Left lung (tissue), 10 donors: ENCODE measurements around the gene SMARCAL1. TPM values are rescaled to one million over a fixed set of nuclear protein-coding genes. Genes with fewer than 3 reads are reported as not detected.

Experiments used
- ATAC-seq: fragments of 200-7000 bp; cut with Tn5 transposase; one replicate; pipeline ENCODE4 v1.9.1; 2020; ENCODE audit warnings: moderate library complexity
- DNase-seq, 4 donors: peaks; one replicate each; pipeline ENCODE4 v3.0.0-alpha.2; 2013 to 2020
- H3K27ac ChIP-seq, 2 donors: fragments of 200-600 bp; sonication (generic) in 1 of 2; one replicate each; pipeline versions ENCODE4 v1.5.0 to v1.8.0; 2020 to 2021
- H3K27me3 ChIP-seq, 2 donors: fragments of 200-600 bp; sonication (generic) in 1 of 2; one replicate each; pipeline versions ENCODE4 v1.5.0 to v1.8.0; 2020 to 2021
- H3K36me3 ChIP-seq, 2 donors: fragments of 200-600 bp; sonication (generic) in 1 of 2; one replicate each; pipeline versions ENCODE4 v1.5.0 to v1.8.0; 2020 to 2021
- H3K4me1 ChIP-seq, 2 donors: fragments of 200-600 bp; one replicate each; pipeline ENCODE4 v1.8.0; 2021
- H3K4me3 ChIP-seq, 2 donors: fragments of 200-600 bp; sonication (generic) in 1 of 2; one replicate each; pipeline versions ENCODE4 v1.5.0 to v1.8.0; 2020 to 2021; ENCODE audit warnings: mild to moderate bottlenecking in 1 of 2
- H3K9me3 ChIP-seq, 2 donors: fragments of 200-600 bp; sonication (generic) in 1 of 2; one replicate each; pipeline versions ENCODE4 v1.5.0 to v1.8.0; 2020 to 2021
- intact Hi-C, 2 donors: fragments of 100-400 bp; cut with DNase I; formaldehyde crosslinking; loops; one replicate each; pipeline versions ENCODE4 v1.11.2 to v1.14.2; 2022
- polyA plus RNA-seq, 6 donors: library from polyadenylated mRNA; unstranded; fragments of 120-200 nt; gene quantifications; one replicate each; pipeline ENCODE4 v1.2.1, GENCODE V29; 2013; ENCODE audit not compliant: insufficient read length in 6 of 6
- total RNA-seq, 2 donors: library from RNA; stranded (reverse); fragmentation: NEBNext Ultra II Directional; extraction: Animal tissue kit (Norgen Biotek cat#: 25700); gene quantifications; one replicate each; pipeline ENCODE4 v1.2.1, GENCODE V29; 2021
- TF ChIP-seq, protein P1 (sequence below), 2 donors: fragments of 200-600 bp; sonication (generic) in 1 of 2; IDR thresholded peaks; one replicate each; pipeline versions ENCODE4 v1.5.0 to v1.8.0; 2021; ENCODE audit warnings: antibody characterized with exemption in 2 of 2
- donor health status: DM: no; HTN: yes; CAD: no.
- donor health status: DM: no; HTN: no; CAD: no.

The SMARCAL1 gene
- total and polyA plus RNA-seq, 8 donors, result 18.1 to 34.5 (median 29.8) TPM

DNA sequence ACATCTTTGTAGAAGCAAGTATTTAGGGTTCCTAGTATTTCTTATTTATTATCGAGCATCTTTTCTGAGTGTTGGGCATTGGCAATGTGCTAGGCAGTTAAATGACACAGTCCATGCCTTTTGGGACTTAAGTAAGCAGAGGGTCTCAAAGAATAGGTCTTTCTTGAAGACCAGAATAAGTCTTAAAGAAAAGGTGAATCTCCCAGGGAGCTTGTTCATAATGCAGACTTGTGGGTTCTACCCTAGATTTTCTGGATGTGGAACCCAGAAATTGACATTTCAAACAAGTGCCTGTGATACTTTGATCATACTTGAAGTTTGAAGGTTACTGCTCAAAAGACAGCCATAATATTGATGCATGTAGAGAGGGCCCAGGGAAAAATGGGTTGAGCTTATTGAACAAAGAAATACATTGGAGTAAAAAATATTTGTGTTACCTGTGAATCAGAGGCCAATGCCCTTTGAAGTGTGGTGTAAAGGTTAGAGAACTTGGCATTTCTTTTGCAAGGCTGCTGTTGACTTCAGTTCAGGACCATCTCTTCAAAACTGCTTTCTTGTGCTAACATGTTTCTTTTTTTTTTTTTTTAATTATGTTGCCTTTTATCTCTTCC, 110.7 kb downstream of the SMARCAL1 start:
- intact Hi-C loops, result loop anchor here in 1 of 2 donors (5.0 kb wide), 1 partner anchor 144 kb away; no protein-coding TSS in a partner anchor
- H3K9me3 ChIP-seq, result no peaks in the 10 kb centered on the region
- H3K27me3 ChIP-seq, result no peaks in the 10 kb centered on the region
- ATAC-seq (no peak), DNase-seq (no peak)
- no peak overlapping the region for H3K4me3 ChIP-seq
- TF ChIP-seq, protein P1, sequence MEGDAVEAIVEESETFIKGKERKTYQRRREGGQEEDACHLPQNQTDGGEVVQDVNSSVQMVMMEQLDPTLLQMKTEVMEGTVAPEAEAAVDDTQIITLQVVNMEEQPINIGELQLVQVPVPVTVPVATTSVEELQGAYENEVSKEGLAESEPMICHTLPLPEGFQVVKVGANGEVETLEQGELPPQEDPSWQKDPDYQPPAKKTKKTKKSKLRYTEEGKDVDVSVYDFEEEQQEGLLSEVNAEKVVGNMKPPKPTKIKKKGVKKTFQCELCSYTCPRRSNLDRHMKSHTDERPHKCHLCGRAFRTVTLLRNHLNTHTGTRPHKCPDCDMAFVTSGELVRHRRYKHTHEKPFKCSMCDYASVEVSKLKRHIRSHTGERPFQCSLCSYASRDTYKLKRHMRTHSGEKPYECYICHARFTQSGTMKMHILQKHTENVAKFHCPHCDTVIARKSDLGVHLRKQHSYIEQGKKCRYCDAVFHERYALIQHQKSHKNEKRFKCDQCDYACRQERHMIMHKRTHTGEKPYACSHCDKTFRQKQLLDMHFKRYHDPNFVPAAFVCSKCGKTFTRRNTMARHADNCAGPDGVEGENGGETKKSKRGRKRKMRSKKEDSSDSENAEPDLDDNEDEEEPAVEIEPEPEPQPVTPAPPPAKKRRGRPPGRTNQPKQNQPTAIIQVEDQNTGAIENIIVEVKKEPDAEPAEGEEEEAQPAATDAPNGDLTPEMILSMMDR (IDR thresholded peaks at IDR 0.05), result no peak
- H3K4me1 ChIP-seq, result no peaks in the 10 kb centered on the region
- no peaks in the 10 kb centered on the region for H3K36me3 ChIP-seq
- no peak overlapping the region for H3K27ac ChIP-seq

DNA sequence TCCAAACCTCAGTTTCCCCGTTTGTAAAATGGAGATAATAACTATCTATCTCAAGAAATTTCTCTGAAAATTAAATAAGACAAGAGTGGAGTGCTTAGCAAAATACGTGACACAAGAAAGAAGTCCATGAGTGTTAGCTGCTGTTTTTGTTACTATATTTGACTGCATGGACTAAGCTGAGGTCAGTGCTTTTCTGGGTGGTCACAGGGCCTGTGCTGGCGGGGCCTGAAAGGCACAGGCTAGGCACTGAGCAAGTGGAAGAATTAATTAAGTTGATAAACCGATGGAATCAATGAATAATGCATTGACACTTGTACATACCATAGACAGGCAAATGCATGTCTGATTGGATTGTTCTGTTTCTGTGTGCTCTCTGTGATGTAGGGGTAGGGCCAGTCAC, 113.7 kb downstream of the SMARCAL1 start:
- intact Hi-C loops, result no loop called here
- ATAC-seq (no peak), DNase-seq (no peak)
- H3K27me3 ChIP-seq, result no peaks in the 10 kb centered on the region
- TF ChIP-seq, protein P1 (IDR thresholded peaks at IDR 0.05), result no peak
- H3K9me3 ChIP-seq, result no peaks in the 10 kb centered on the region
- H3K27ac ChIP-seq, result no peak overlapping the region
- no peaks in the 10 kb centered on the region for H3K4me1 ChIP-seq
- no peaks in the 10 kb centered on the region for H3K36me3 ChIP-seq
- H3K4me3 ChIP-seq, result no peak overlapping the region

DNA sequence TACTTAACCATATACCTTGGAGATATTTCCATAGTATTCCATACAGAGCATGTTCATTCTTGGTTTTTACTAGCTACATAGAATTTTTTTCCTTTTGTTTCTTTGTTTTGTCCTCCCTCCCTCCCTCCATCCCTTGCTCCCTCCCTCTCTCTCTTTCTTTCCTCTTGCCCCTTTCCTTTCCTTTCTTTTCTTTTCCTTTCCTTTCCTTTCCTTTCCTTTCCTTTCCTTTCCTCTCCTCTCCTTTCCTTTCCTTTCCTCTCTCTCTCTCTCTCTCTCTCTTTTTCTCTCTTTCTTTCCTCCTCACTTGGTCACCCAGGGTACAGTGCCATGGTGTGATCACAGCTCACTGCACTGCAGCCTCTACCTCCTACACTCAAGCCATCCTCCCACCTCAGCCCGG, 114.7 kb downstream of the SMARCAL1 start:
- Histone ChIP-seq H3K27ac (no peak overlapping the region), H3K4me1 (no peaks in the 10 kb centered on the region), H3K36me3 (no peaks in the 10 kb centered on the region), H3K27me3 (no peaks in the 10 kb centered on the region), H3K4me3 (no peak overlapping the region), H3K9me3 (no peaks in the 10 kb centered on the region)
- TF ChIP-seq, protein P1 (IDR thresholded peaks at IDR 0.05), result no peak
- intact Hi-C loops, result no loop called here
- ATAC-seq, result no peak
- no peak for DNase-seq

DNA sequence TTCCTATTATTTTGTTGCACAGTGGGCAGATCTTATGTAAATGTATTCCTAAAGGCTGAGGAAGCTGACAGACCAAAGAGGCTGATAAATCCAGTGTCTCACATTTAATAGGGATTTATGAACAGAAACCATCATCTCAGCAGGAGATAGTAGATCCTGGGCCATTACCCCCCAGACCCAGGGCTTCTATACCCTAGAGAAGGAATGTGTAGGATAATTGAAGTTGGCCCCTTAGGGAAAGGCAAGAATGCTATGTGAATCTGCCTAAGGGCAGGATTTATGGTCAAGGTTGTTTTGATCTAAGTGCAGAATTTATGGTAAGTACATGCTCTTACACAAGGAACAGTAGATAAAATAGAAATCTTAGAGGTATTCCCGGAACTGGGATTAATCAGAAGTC, 115.3 kb downstream of the SMARCAL1 start:
- no peaks in the 10 kb centered on the region for H3K4me1 ChIP-seq
- H3K36me3 ChIP-seq, result no peaks in the 10 kb centered on the region
- no peak overlapping the region for H3K4me3 ChIP-seq
- ATAC-seq (no peak), DNase-seq (no peak)
- no peaks in the 10 kb centered on the region for H3K27me3 ChIP-seq
- intact Hi-C loops, result no loop called here
- H3K9me3 ChIP-seq, result no peaks in the 10 kb centered on the region
- H3K27ac ChIP-seq, result no peak overlapping the region
- TF ChIP-seq, protein P1 (IDR thresholded peaks at IDR 0.05), result no peak

DNA sequence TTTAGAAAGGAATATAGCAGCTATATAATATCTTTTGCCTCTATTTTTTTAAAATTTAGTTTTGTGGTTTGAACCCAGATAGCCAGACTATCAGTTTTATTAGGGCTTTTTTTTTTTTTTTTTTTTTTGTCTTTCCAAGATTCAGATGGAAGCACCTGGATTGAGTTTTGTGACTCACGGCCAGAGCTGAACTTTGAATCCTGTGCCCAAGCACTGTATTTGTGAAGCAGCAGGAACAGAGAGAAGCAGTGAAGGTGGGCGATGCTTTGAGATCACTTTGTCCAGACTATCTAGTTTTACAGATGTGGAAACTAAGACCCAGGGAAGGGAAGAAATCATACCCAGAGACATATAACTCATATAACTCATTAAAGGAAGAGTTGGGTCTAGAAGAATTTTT, 120.3 kb downstream of the SMARCAL1 start:
- DNase-seq, result no peak
- H3K4me1 ChIP-seq, result peaks cover 9 to 16% of the 10 kb centered on the region in 2 donors
- no peaks in the 10 kb centered on the region for H3K36me3 ChIP-seq
- no peak overlapping the region for H3K4me3 ChIP-seq
- no peaks in the 10 kb centered on the region for H3K27me3 ChIP-seq
- H3K27ac ChIP-seq, result no peak overlapping the region
- no peaks in the 10 kb centered on the region for H3K9me3 ChIP-seq
- intact Hi-C loops, result no loop called here
- ATAC-seq, result no peak
- TF ChIP-seq, protein P1 (IDR thresholded peaks at IDR 0.05), result no peak

Other genes starting within 250 kb of the SMARCAL1 start
- under 1 TPM in 1 of 2 donors, not detected in 1; 0.15 TPM for gene MARCHF4, start 40.0 kb upstream of the SMARCAL1 start, total RNA-seq
- gene MARCHF4, start 40.0 kb upstream of the SMARCAL1 start, polyA plus RNA-seq, result under 1 TPM; 0.18 to 0.61 (median 0.24) TPM
- 1,000 to 10,000 TPM; 1,937 to 1,986 TPM for gene RPL37A, start 86.4 kb downstream of the SMARCAL1 start, total RNA-seq
- 1,000 to 10,000 TPM; 2,720 to 3,203 (median 2,940) TPM for gene RPL37A, start 86.4 kb downstream of the SMARCAL1 start, polyA plus RNA-seq
- 10 to 100 TPM; 28.2 to 48.9 TPM for gene IGFBP2, start 220.9 kb downstream of the SMARCAL1 start, total RNA-seq
- gene IGFBP2, start 220.9 kb downstream of the SMARCAL1 start, polyA plus RNA-seq, result 100 to 1,000 TPM; 107 to 133 (median 116) TPM